H1 (cell line): ENCODE measurements around the gene TRMT2B. TPM values are rescaled to one million over a fixed set of nuclear protein-coding genes. Genes with fewer than 3 reads are reported as not detected.

Experiments
- CTCF ChIA-PET: fragments of 300-600 bp; sonication (Branson Sonifier 250); formaldehyde crosslinking; loops from one replicate; lab custom pipeline; 2021; ENCODE audit not compliant: partially characterized antibody; lab: Charles Lee
- POLR2A ChIA-PET: fragments of 300-600 bp; sonication (Branson Sonifier 250); formaldehyde crosslinking; loops from one replicate; lab custom pipeline; 2021; ENCODE audit warnings: inconsistent platforms; ENCODE audit not compliant: partially characterized antibody; lab: Charles Lee
- DNase-seq, 2 experiments: peaks; one replicate each; pipeline versions ENCODE4 v3.0.0 to v3.0.0-alpha.2; 2010 to 2022; ENCODE audit warnings: low spot score in 2 of 2, low read depth in 1 of 2, mixed read lengths in 1 of 2
- FAIRE-seq: peaks from 2 replicates; lab custom pipeline; 2011; peaks lifted over from hg19 to GRCh38; lab: Jason Lieb, UNC
- H2AFZ ChIP-seq: 2 replicates; pipeline ENCODE4 v1.8.1; 2012; ENCODE audit warnings: low read length, inconsistent platforms
- H2AK5ac ChIP-seq: 2 replicates; pipeline ENCODE4 v1.6.1; 2013; ENCODE audit warnings: low read depth, low read length
- H2BK120ac ChIP-seq: replicated peaks from 2 replicates; pipeline ENCODE3; 2013; ENCODE audit warnings: low read depth, low read length, inconsistent platforms
- H2BK12ac ChIP-seq: 2 replicates; pipeline ENCODE4 v1.6.1; 2013; ENCODE audit warnings: low read depth, low read length
- H2BK15ac ChIP-seq: 2 replicates; pipeline ENCODE4 v1.6.1; 2013; ENCODE audit warnings: low read length
- H2BK20ac ChIP-seq: 2 replicates; pipeline ENCODE4 v1.6.1; 2013; ENCODE audit warnings: low read length
- H2BK5ac ChIP-seq: 2 replicates; pipeline ENCODE4 v1.6.1; 2013; ENCODE audit warnings: low read depth, low read length
- H3K14ac ChIP-seq: 2 replicates; pipeline ENCODE4 v1.6.1; 2013; ENCODE audit warnings: inconsistent platforms; ENCODE audit not compliant: insufficient read length
- H3K18ac ChIP-seq: 2 replicates; pipeline ENCODE4 v1.6.1; 2013; ENCODE audit warnings: low read length; ENCODE audit errors: extremely low read depth
- H3K23ac ChIP-seq: 2 replicates; pipeline ENCODE4 v1.6.1; 2013; ENCODE audit warnings: inconsistent platforms; ENCODE audit not compliant: insufficient read length
- H3K23me2 ChIP-seq: 2 replicates; pipeline ENCODE4 v1.6.1; 2013; ENCODE audit warnings: low read depth, low read length
- H3K27ac ChIP-seq: 2 replicates; pipeline ENCODE4 v1.6.1; 2011; ENCODE audit warnings: low read depth, low read length, inconsistent platforms
- H3K27me3 ChIP-seq, 4 experiments: replicated peaks in 1 of 4; 1 replicate in 1 of 4; 2 replicates in 3 of 4; pipeline versions ENCODE4 v1.6.1 to v1.8.1; 2011 to 2013; ENCODE audit warnings: low read length in 3 of 4, mild to moderate bottlenecking in 3 of 4, inconsistent platforms in 2 of 4, mixed read lengths in 2 of 4, moderate library complexity in 1 of 4; ENCODE audit not compliant: control insufficient read depth in 3 of 4, insufficient read depth in 3 of 4; ENCODE audit errors: extremely low read depth in 1 of 4
- H3K36me3 ChIP-seq, 4 experiments: 2 replicates each; pipeline versions ENCODE4 v1.6.1 to v1.8.1; 2011 to 2013; ENCODE audit warnings: mild to moderate bottlenecking in 4 of 4, low read length in 3 of 4, moderate library complexity in 2 of 4, control low read depth in 1 of 4, inconsistent platforms in 1 of 4; ENCODE audit not compliant: insufficient read depth in 4 of 4, control insufficient read depth in 2 of 4
- H3K4ac ChIP-seq: replicated peaks from 2 replicates; pipeline ENCODE3; 2013; ENCODE audit warnings: low read length, low read depth, mixed read lengths, inconsistent platforms; ENCODE audit not compliant: insufficient read length
- H3K4me1 ChIP-seq, 4 experiments: replicated peaks in 1 of 4; 1 replicate in 1 of 4; 2 replicates in 3 of 4; pipeline versions ENCODE4 v1.6.1 to v1.8.1; 2011 to 2013; ENCODE audit warnings: low read length in 3 of 4, inconsistent platforms in 2 of 4, mixed read lengths in 1 of 4; ENCODE audit not compliant: insufficient read depth in 4 of 4, control insufficient read depth in 3 of 4
- H3K4me2 ChIP-seq, 2 experiments: 2 replicates each; pipeline versions ENCODE4 v1.6.1 to v1.8.1; 2011 to 2013; ENCODE audit warnings: low read depth in 2 of 2, low read length in 2 of 2, control low read depth in 1 of 2, inconsistent platforms in 1 of 2, mild to moderate bottlenecking in 1 of 2; ENCODE audit not compliant: insufficient read depth in 1 of 2
- H3K4me3 ChIP-seq, 4 experiments: fragments of 200-600, 300-600 bp in 1 of 4; sonication (generic), shearing (Covaris generic), sonication (Bioruptor Twin) in 1 of 4; 2 replicates each; pipeline versions ENCODE4 v1.5.1 to v1.8.1; 2011 to 2016; ENCODE audit warnings: low read length in 4 of 4, low read depth in 3 of 4, control low read depth in 2 of 4, inconsistent platforms in 2 of 4, mild to moderate bottlenecking in 2 of 4, mixed read lengths in 1 of 4, moderate library complexity in 1 of 4; ENCODE audit not compliant: insufficient read depth in 2 of 4; ENCODE audit errors: extremely low read depth in 1 of 4
- H3K56ac ChIP-seq: replicated peaks from 2 replicates; pipeline ENCODE3; 2013; ENCODE audit warnings: low read depth, mild to moderate bottlenecking, mixed read lengths, low read length, inconsistent platforms; ENCODE audit not compliant: insufficient read length
- H3K79me1 ChIP-seq: 2 replicates; pipeline ENCODE4 v1.6.1; 2013; ENCODE audit warnings: low read depth, low read length, control low read depth
- H3K79me2 ChIP-seq, 2 experiments: 2 replicates each; pipeline versions ENCODE4 v1.6.1 to v1.8.1; 2012 to 2013; ENCODE audit warnings: low read length in 2 of 2, mild to moderate bottlenecking in 2 of 2, inconsistent platforms in 1 of 2; ENCODE audit not compliant: insufficient read depth in 2 of 2, control insufficient read depth in 1 of 2
- H3K9ac ChIP-seq, 4 experiments: replicated peaks in 1 of 4; 1 replicate in 1 of 4; 2 replicates in 3 of 4; pipeline versions ENCODE4 v1.6.1 to v1.8.1; 2011 to 2013; ENCODE audit warnings: low read depth in 3 of 4, low read length in 3 of 4, control low read depth in 2 of 4, mild to moderate bottlenecking in 2 of 4, moderate library complexity in 2 of 4, inconsistent platforms in 1 of 4; ENCODE audit errors: extremely low read depth in 1 of 4
- H3K9me3 ChIP-seq, 2 experiments: 2 replicates each; pipeline versions ENCODE4 v1.6.1 to v1.8.1; 2012 to 2013; ENCODE audit warnings: mild to moderate bottlenecking in 2 of 2, moderate library complexity in 2 of 2, control low read depth in 1 of 2, inconsistent platforms in 1 of 2, low read depth in 1 of 2, low read length in 1 of 2, mixed read lengths in 1 of 2; ENCODE audit not compliant: insufficient read depth in 2 of 2
- H4K20me1 ChIP-seq, 2 experiments: replicated peaks in 1 of 2; 2 replicates each; pipeline versions ENCODE3 to v1.8.1; 2011 to 2013; ENCODE audit warnings: inconsistent platforms in 2 of 2, low read length in 2 of 2, mild to moderate bottlenecking in 1 of 2; ENCODE audit not compliant: insufficient read depth in 2 of 2, control insufficient read depth in 1 of 2
- H4K5ac ChIP-seq: 2 replicates; pipeline ENCODE4 v1.6.1; 2013; ENCODE audit warnings: low read length, low read depth, mixed read lengths, inconsistent platforms; ENCODE audit not compliant: insufficient read length
- H4K8ac ChIP-seq: 2 replicates; pipeline ENCODE4 v1.8.0; 2013; ENCODE audit warnings: mild to moderate bottlenecking, moderate library complexity, low read length, inconsistent platforms; ENCODE audit not compliant: insufficient read depth; ENCODE audit errors: extremely low read depth
- H4K91ac ChIP-seq: replicated peaks from 2 replicates; pipeline ENCODE3; 2013; ENCODE audit warnings: low read length, mixed read lengths, inconsistent platforms; ENCODE audit not compliant: insufficient read length
- BCL11A ChIP-seq, 2 experiments: IDR thresholded peaks; one replicate each; pipeline ENCODE4 v1.6.1; 2011; ENCODE audit warnings: low read depth in 2 of 2, low read length in 2 of 2, mild to moderate bottlenecking in 2 of 2
- CBX8 ChIP-seq: fragments of 300-800, 300-1000 bp; sonication (generic); IDR thresholded peaks from 2 replicates; pipeline ENCODE4 v1.7.1; 2016; ENCODE audit warnings: low read depth, low read length, borderline replicate concordance
- CTBP2 ChIP-seq: IDR thresholded peaks from 2 replicates; pipeline ENCODE4 v1.7.0; 2011; ENCODE audit warnings: borderline replicate concordance, mild to moderate bottlenecking, moderate library complexity, mixed read lengths, low read length; ENCODE audit not compliant: insufficient read depth, insufficient read length
- NRF1 ChIP-seq: IDR thresholded peaks from 2 replicates; pipeline ENCODE4 v1.6.1; 2011; ENCODE audit warnings: mild to moderate bottlenecking, low read depth, low read length, improper control_type of control experiment
- RBBP5 ChIP-seq: IDR thresholded peaks from 2 replicates; pipeline ENCODE4 v1.7.1; 2012; ENCODE audit warnings: low read depth, mild to moderate bottlenecking, inconsistent platforms, low read length, moderate library complexity, borderline replicate concordance
- SRF ChIP-seq: IDR thresholded peaks from 2 replicates; pipeline ENCODE4 v1.6.1; 2011; ENCODE audit warnings: mild to moderate bottlenecking, low read depth, low read length, moderate library complexity
- SUZ12 ChIP-seq: fragments of 200-600 bp; sonication (generic); IDR thresholded peaks from 2 replicates; pipeline ENCODE4 v1.6.1; 2012; ENCODE audit warnings: mild to moderate bottlenecking, inconsistent platforms, low read length, moderate library complexity, mixed read lengths
- TAF7 ChIP-seq: optimal IDR thresholded peaks from 2 replicates; pipeline ENCODE3; 2011; ENCODE audit warnings: low read depth, mild to moderate bottlenecking, inconsistent platforms, low read length, moderate library complexity, borderline replicate concordance
- WGBS, 2 experiments: shearing (Covaris generic) in 1 of 2; methylation state at CpG; one replicate each; pipeline versions ENCODE4 v1.1.6 to v1.1.7; 2013 to 2015; ENCODE audit warnings: low lambda C conversion rate in 2 of 2, mixed read lengths in 2 of 2, inconsistent platforms in 1 of 2, low coverage in 1 of 2, missing lambda C conversion rate in 1 of 2; ENCODE audit not compliant: insufficient replicate concordance in 2 of 2, insufficient coverage in 1 of 2, insufficient read length in 1 of 2; ENCODE audit errors: extremely low coverage in 1 of 2, missing lambda C conversion rate in 1 of 2; 5-methylcytosine and 5-hydroxymethylcytosine counted together
- polyA plus RNA-seq, 7 experiments: library from polyadenylated mRNA; depleted of rRNA in 3 of 7; stranded (reverse) in 5 of 7; unstranded in 2 of 7; fragments of >200 nt in 5 of 7; fragments of 200-250 nt in 2 of 7; gene quantifications; 1 replicate in 5 of 7; 2 replicates in 1 of 7; 4 replicates in 1 of 7; pipeline versions ENCODE4 v1.2.1 to v1.2.3, GENCODE V29; 2011 to 2013; ENCODE audit warnings: missing spikeins in 2 of 7, mixed read lengths in 2 of 7
- total RNA-seq: library from RNA; stranded (reverse); fragmentation: NEBNext Ultra II Directional; extraction: Animal tissue kit (Norgen Biotek cat#: 25700); gene quantifications from 2 replicates; pipeline ENCODE4 v1.2.1, GENCODE V29; 2021

TRMT2B gene
- total and polyA plus RNA-seq, 2 of the 8 experiments (the other 6 are each of a cell fraction or from before 2014, with no cell fraction given): 12.1 to 12.4 TPM

GRCh38 chrX:100999451-100999850, 52.5 kb downstream of the TRMT2B start:
- H4K5ac ChIP-seq: no peak overlapping the region
- no peak overlapping the region for H3K4ac ChIP-seq
- H3K23ac ChIP-seq: no peak overlapping the region
- H4K8ac ChIP-seq: no peak overlapping the region
- no peak for FAIRE-seq
- no peak overlapping the region for H2AFZ ChIP-seq
- H3K4me3 ChIP-seq: no peak overlapping the region
- H2BK15ac ChIP-seq: no peak overlapping the region
- no peak overlapping the region for H3K9ac ChIP-seq
- H2BK120ac ChIP-seq: no peak overlapping the region
- DNase-seq: no peak
- no peak overlapping the region for H2AK5ac ChIP-seq
- H2BK5ac ChIP-seq: no peak overlapping the region
- no peak overlapping the region for H2BK20ac ChIP-seq
- H3K36me3 ChIP-seq: no peaks in the 10 kb centered on the region; a peak in 1 of 8 replicates
- H4K91ac ChIP-seq: no peak overlapping the region
- H3K18ac ChIP-seq: no peak overlapping the region
- ChIA-PET CTCF (no interaction called here), POLR2A (no interaction called here)
- H3K56ac ChIP-seq: no peak overlapping the region
- WGBS, 2 experiments: 89% methylated on average over 2 of the region's 2 CpGs; no CpG with 5 or more reads in 1 of the 2 experiments
- H3K9me3 ChIP-seq: no peaks in the 10 kb centered on the region
- H3K79me1 ChIP-seq: no peaks in the 10 kb centered on the region
- no peaks in the 10 kb centered on the region for H3K23me2 ChIP-seq
- no peak for TF ChIP-seq SUZ12
- TF ChIP-seq CBX8: no peak
- no peak for TF ChIP-seq SRF
- TF ChIP-seq RBBP5: no peak
- no peak for TF ChIP-seq NRF1
- TF ChIP-seq TAF7: no peak
- TF ChIP-seq CTBP2: no peak
- TF ChIP-seq BCL11A (IDR thresholded peaks at IDR 0.05; ENCODE audit: low read depth in 2 of 2, low read length in 2 of 2): no peak
- H3K14ac ChIP-seq: no peak overlapping the region
- H3K27me3 ChIP-seq: no peaks in the 10 kb centered on the region
- H3K4me1 ChIP-seq: no peaks in the 10 kb centered on the region
- no peak overlapping the region for H3K27ac ChIP-seq
- no peak overlapping the region for H2BK12ac ChIP-seq
- no peaks in the 10 kb centered on the region for H4K20me1 ChIP-seq
- no peak overlapping the region for H3K4me2 ChIP-seq
- H3K79me2 ChIP-seq: no peaks in the 10 kb centered on the region
